Left lung (tissue), 10 donors: ENCODE data around the gene KCNK17. TPM values are rescaled to one million over a fixed set of nuclear protein-coding genes. Genes with fewer than 3 reads are reported as not detected.

Experiments
- ATAC-seq: fragments of 200-7000 bp; cut with Tn5 transposase; one replicate; pipeline ENCODE4 v1.9.1; 2020; ENCODE audit warnings: moderate library complexity
- DNase-seq, 4 donors: peaks; one replicate each; pipeline ENCODE4 v3.0.0-alpha.2; 2013 to 2020
- H3K27ac ChIP-seq, 2 donors: fragments of 200-600 bp; sonication (generic) in 1 of 2; one replicate each; pipeline versions ENCODE4 v1.5.0 to v1.8.0; 2020 to 2021
- H3K27me3 ChIP-seq, 2 donors: fragments of 200-600 bp; sonication (generic) in 1 of 2; one replicate each; pipeline versions ENCODE4 v1.5.0 to v1.8.0; 2020 to 2021
- H3K36me3 ChIP-seq, 2 donors: fragments of 200-600 bp; sonication (generic) in 1 of 2; one replicate each; pipeline versions ENCODE4 v1.5.0 to v1.8.0; 2020 to 2021
- H3K4me1 ChIP-seq, 2 donors: fragments of 200-600 bp; one replicate each; pipeline ENCODE4 v1.8.0; 2021
- H3K4me3 ChIP-seq, 2 donors: fragments of 200-600 bp; sonication (generic) in 1 of 2; one replicate each; pipeline versions ENCODE4 v1.5.0 to v1.8.0; 2020 to 2021; ENCODE audit warnings: mild to moderate bottlenecking in 1 of 2
- H3K9me3 ChIP-seq, 2 donors: fragments of 200-600 bp; sonication (generic) in 1 of 2; one replicate each; pipeline versions ENCODE4 v1.5.0 to v1.8.0; 2020 to 2021
- CTCF ChIP-seq, 2 donors: fragments of 200-600 bp; sonication (generic) in 1 of 2; IDR thresholded peaks; one replicate each; pipeline versions ENCODE4 v1.5.0 to v1.8.0; 2021; ENCODE audit warnings: antibody characterized with exemption in 2 of 2
- intact Hi-C, 2 donors: fragments of 100-400 bp; cut with DNase I; formaldehyde crosslinking; loops; one replicate each; pipeline versions ENCODE4 v1.11.2 to v1.14.2; 2022
- polyA plus RNA-seq, 6 donors: library from polyadenylated mRNA; unstranded; fragments of 120-200 nt; gene quantifications; one replicate each; pipeline ENCODE4 v1.2.1, GENCODE V29; 2013; ENCODE audit not compliant: insufficient read length in 6 of 6
- total RNA-seq, 2 donors: library from RNA; stranded (reverse); fragmentation: NEBNext Ultra II Directional; extraction: Animal tissue kit (Norgen Biotek cat#: 25700); gene quantifications; one replicate each; pipeline ENCODE4 v1.2.1, GENCODE V29; 2021
- donor health status: DM: no; HTN: yes; CAD: no.
- donor health status: DM: no; HTN: no; CAD: no.

Gene KCNK17
- total and polyA plus RNA-seq, 8 donors = 4.8 to 18.7 (median 12.9) TPM

GRCh38 chr6:39347906-39348585 is 33.8 kb upstream of the KCNK17 start:
- Histone ChIP-seq H3K9me3 (no peaks in the 10 kb centered on the region), H3K27me3 (no peaks in the 10 kb centered on the region), H3K4me3 (no peak overlapping the region), H3K36me3 (no peaks in the 10 kb centered on the region), H3K27ac (no peak overlapping the region), H3K4me1 (peaks cover 0 to 8% of the 10 kb centered on the region in 2 donors)
- DNase-seq (peak in 3 of 4 donors; percentile 58 to 79 (median 71)), ATAC-seq (peak; percentile 93)
- intact Hi-C loops = no loop called here
- peak; percentile 82 to 91 for TF ChIP-seq CTCF (IDR thresholded peaks at IDR 0.05)

DNA sequence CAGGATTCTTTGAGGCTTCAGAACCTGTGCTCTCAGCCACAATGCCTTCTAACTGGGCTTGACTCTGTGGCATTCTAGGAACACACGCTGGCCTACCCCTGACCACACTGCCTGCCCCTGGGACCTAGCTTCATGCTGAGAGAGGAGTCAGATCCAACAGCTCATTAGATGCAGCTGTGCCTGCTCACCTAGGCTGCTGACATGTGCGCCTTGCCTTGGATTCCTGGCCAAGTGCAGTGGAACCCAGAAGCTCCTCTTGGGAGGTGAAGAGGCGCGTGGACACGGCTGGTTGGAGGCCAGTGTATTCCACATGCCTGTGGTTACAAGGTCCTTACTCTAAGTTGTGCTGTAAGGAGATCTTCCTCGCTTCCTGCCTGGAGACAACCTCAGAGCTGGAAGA is 33.0 kb upstream of the KCNK17 start:
- no peak for ATAC-seq
- TF ChIP-seq CTCF (IDR thresholded peaks at IDR 0.05) = no peak
- no peak for DNase-seq
- Histone ChIP-seq H3K36me3 (no peaks in the 10 kb centered on the region), H3K27ac (no peak overlapping the region), H3K27me3 (no peaks in the 10 kb centered on the region), H3K4me1 (peaks cover 0 to 11% of the 10 kb centered on the region in 2 donors), H3K9me3 (no peaks in the 10 kb centered on the region), H3K4me3 (no peak overlapping the region)
- intact Hi-C loops = no loop called here

GRCh38 chr6:39344821-39345280 is 30.6 kb upstream of the KCNK17 start:
- ATAC-seq (peak; percentile 11), DNase-seq (no peak)
- no peaks in the 10 kb centered on the region for H3K36me3 ChIP-seq
- intact Hi-C loops = no loop called here
- peak overlapping the region in 1 of 2 donors; percentile 18 for H3K4me3 ChIP-seq
- peaks cover 7 to 22% of the 10 kb centered on the region in 2 donors for H3K4me1 ChIP-seq
- H3K9me3 ChIP-seq = no peaks in the 10 kb centered on the region
- peaks cover 0 to 7% of the 10 kb centered on the region in 2 donors for H3K27me3 ChIP-seq
- no peak for TF ChIP-seq CTCF (IDR thresholded peaks at IDR 0.05)
- H3K27ac ChIP-seq = peak overlapping the region in 1 of 2 donors; percentile 23

- Histone ChIP-seq H3K27ac (no peak overlapping the region), H3K36me3 (no peaks in the 10 kb centered on the region), H3K27me3 (peaks cover 0 to 21% of the 10 kb centered on the region in 2 donors), H3K9me3 (no peaks in the 10 kb centered on the region), H3K4me3 (no peak overlapping the region), H3K4me1 (peaks cover 10 to 33% of the 10 kb centered on the region in 2 donors)
- intact Hi-C loops = no loop called here
- no peak for ATAC-seq
- no peak for TF ChIP-seq CTCF (IDR thresholded peaks at IDR 0.05)
- no peak for DNase-seq
These were observed 29.2 kb upstream of the KCNK17 start for GRCh38 chr6:39343396-39343870.

DNA sequence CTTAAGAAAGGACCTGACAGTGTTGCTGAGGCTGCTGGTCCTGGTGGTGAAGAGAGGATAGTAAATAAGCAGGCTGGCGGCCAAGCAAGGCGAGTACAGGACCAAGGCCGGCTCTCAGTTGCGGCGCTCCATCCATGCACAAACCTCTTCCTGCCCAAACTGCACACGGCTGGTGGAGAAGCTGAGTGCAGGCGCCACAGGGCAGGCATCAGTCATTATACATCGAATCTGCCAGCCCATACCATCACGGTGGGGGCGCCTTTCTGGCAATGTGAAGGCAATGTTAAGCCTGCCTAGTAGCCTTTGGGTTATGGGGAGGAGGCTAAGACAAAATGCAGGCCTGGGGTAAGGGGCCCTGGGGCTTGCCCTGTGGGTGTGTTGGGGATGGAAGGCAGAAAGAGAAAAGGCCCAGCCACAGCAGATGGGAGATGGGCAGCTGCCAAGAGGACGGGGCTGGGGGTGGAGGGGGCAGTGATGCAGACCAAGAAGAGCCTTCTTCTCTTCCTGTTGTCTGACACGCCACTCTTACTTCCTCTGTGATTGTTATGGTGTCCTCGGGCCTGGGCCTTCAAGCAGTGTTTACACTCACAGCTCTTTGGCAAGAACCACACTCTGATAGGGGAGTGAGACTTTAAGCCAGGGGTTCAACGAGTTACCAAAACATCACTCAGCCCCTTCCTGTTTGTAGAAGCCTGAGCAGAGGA is 28.6 kb upstream of the KCNK17 start:
- TF ChIP-seq CTCF (IDR thresholded peaks at IDR 0.05) = no peak
- no peak for ATAC-seq
- H3K27ac ChIP-seq = no peak overlapping the region
- peak in 1 of 4 donors; percentile 55 for DNase-seq
- H3K9me3 ChIP-seq = no peaks in the 10 kb centered on the region
- no peaks in the 10 kb centered on the region for H3K36me3 ChIP-seq
- intact Hi-C loops = no loop called here
- peaks cover 0 to 23% of the 10 kb centered on the region in 2 donors for H3K27me3 ChIP-seq
- peaks cover 10 to 33% of the 10 kb centered on the region in 2 donors for H3K4me1 ChIP-seq
- no peak overlapping the region for H3K4me3 ChIP-seq
